Measurements from ENCODE around the gene ECM1.
A peak's percentile ranks its signal among the peaks of the same experiment; 100 is the strongest.

ECM1 gene

DNA sequence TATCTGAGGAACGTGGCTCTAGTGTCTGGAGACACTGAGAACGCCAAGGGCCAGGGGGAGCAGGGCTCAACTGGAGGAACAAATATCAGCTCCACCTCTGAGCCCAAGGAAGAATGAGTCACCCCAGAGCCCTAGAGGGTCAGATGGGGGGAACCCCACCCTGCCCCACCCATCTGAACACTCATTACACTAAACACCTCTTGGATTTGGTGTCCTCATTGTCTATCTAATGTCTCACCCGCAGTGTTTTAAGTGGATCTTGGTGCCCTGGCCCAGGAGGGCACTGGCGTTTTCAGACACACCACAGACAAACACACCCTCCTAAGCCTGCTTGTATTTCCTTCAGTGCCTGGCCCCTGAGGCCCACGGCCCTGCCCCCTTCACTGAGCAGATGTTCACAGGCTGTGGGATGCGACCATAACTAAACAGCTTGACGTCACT, 5.5 kb downstream of the ECM1 start:
- Histone ChIP-seq H3K27ac (replicated peaks) (no peak overlapping the region), H3K27me3 (ENCODE audit: insufficient read depth, poor library complexity, severe bottlenecking) (no peaks in the 10 kb centered on the region), H3K4me3 (replicated peaks; ENCODE audit: insufficient read depth, low read length) (no peak overlapping the region)
- no peak for DNase-seq (ENCODE audit: low read depth in 1 of 2, low spot score in 1 of 2)
- TF ChIP-seq, protein P1, sequence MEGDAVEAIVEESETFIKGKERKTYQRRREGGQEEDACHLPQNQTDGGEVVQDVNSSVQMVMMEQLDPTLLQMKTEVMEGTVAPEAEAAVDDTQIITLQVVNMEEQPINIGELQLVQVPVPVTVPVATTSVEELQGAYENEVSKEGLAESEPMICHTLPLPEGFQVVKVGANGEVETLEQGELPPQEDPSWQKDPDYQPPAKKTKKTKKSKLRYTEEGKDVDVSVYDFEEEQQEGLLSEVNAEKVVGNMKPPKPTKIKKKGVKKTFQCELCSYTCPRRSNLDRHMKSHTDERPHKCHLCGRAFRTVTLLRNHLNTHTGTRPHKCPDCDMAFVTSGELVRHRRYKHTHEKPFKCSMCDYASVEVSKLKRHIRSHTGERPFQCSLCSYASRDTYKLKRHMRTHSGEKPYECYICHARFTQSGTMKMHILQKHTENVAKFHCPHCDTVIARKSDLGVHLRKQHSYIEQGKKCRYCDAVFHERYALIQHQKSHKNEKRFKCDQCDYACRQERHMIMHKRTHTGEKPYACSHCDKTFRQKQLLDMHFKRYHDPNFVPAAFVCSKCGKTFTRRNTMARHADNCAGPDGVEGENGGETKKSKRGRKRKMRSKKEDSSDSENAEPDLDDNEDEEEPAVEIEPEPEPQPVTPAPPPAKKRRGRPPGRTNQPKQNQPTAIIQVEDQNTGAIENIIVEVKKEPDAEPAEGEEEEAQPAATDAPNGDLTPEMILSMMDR (IDR thresholded peaks at IDR 0.05; ENCODE audit: insufficient read depth, low read length), result no peak
- TF ChIP-seq SPI1 (IDR thresholded peaks at IDR 0.05; ENCODE audit: borderline replicate concordance, low read depth), result no peak
- TF ChIP-seq, protein P2, sequence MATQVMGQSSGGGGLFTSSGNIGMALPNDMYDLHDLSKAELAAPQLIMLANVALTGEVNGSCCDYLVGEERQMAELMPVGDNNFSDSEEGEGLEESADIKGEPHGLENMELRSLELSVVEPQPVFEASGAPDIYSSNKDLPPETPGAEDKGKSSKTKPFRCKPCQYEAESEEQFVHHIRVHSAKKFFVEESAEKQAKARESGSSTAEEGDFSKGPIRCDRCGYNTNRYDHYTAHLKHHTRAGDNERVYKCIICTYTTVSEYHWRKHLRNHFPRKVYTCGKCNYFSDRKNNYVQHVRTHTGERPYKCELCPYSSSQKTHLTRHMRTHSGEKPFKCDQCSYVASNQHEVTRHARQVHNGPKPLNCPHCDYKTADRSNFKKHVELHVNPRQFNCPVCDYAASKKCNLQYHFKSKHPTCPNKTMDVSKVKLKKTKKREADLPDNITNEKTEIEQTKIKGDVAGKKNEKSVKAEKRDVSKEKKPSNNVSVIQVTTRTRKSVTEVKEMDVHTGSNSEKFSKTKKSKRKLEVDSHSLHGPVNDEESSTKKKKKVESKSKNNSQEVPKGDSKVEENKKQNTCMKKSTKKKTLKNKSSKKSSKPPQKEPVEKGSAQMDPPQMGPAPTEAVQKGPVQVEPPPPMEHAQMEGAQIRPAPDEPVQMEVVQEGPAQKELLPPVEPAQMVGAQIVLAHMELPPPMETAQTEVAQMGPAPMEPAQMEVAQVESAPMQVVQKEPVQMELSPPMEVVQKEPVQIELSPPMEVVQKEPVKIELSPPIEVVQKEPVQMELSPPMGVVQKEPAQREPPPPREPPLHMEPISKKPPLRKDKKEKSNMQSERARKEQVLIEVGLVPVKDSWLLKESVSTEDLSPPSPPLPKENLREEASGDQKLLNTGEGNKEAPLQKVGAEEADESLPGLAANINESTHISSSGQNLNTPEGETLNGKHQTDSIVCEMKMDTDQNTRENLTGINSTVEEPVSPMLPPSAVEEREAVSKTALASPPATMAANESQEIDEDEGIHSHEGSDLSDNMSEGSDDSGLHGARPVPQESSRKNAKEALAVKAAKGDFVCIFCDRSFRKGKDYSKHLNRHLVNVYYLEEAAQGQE (IDR thresholded peaks at IDR 0.05; ENCODE audit: insufficient replicate concordance, low read depth), result no peak
- TF ChIP-seq GABPA (IDR thresholded peaks at IDR 0.05; ENCODE audit: low read depth), result no peak
- TF ChIP-seq POLR2AphosphoS5 (IDR thresholded peaks at IDR 0.05; ENCODE audit: low read depth), result no peak

DNA sequence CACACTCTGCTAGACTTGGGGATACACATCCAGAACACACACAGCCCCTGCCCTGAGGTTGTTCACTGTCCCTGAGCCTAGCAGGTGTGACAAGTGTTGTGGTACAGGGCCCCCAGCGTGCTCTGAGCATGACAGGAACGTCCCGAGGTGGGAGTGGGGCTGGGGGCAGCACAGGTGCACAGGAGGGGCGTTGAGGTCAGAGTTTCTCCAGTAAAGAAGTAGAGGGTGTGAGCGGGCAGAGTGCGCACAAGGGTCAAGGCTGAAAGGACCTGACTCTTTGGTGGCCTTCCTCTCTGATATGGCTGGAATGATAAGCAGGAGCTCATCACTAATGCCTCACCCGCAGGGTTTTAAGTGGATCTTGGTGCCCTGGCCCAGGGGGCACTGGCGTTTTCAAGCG, 6.4 kb downstream of the ECM1 start:
- no peak overlapping the region for H3K27ac ChIP-seq (replicated peaks)
- no peaks in the 10 kb centered on the region for H3K27me3 ChIP-seq (ENCODE audit: insufficient read depth, poor library complexity, severe bottlenecking)
- DNase-seq (ENCODE audit: low read depth in 1 of 2, low spot score in 1 of 2), result no peak
- H3K4me3 ChIP-seq (replicated peaks; ENCODE audit: insufficient read depth, low read length), result no peak overlapping the region
- TF ChIP-seq SPI1 (IDR thresholded peaks at IDR 0.05; ENCODE audit: borderline replicate concordance, low read depth), result no peak
- TF ChIP-seq, protein P1 (IDR thresholded peaks at IDR 0.05; ENCODE audit: insufficient read depth, low read length), result no peak
- TF ChIP-seq POLR2AphosphoS5 (IDR thresholded peaks at IDR 0.05; ENCODE audit: low read depth), result no peak
- TF ChIP-seq, protein P2 (IDR thresholded peaks at IDR 0.05; ENCODE audit: insufficient replicate concordance, low read depth), result no peak
- no peak for TF ChIP-seq GABPA (IDR thresholded peaks at IDR 0.05; ENCODE audit: low read depth)

DNA sequence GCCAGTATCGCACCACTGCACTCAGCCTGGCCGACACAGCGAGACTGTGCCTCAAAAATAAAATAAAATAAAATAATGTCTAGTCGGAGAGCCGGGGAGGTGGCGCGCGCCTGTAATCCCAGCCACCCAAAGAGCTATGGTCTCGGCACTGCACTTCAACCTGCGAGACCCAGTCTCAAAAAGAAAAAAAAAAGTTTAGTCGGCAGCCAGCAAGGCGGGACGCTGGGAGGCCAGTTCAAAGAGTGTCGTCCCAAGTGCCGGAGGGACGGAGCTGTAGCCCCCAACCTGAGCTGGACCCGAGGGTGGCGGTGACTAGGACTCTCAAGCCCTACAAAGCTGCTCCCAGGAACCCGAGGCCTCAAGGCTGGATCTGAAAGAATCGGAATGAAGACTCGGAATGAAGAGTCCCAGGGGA, 7.0 kb downstream of the ECM1 start:
- TF ChIP-seq SPI1 (IDR thresholded peaks at IDR 0.05; ENCODE audit: borderline replicate concordance, low read depth) (no peak), GABPA (IDR thresholded peaks at IDR 0.05; ENCODE audit: low read depth) (no peak)
- TF ChIP-seq, protein P2 (IDR thresholded peaks at IDR 0.05; ENCODE audit: insufficient replicate concordance, low read depth), result no peak
- TF ChIP-seq, protein P1 (IDR thresholded peaks at IDR 0.05; ENCODE audit: insufficient read depth, low read length), result no peak
- no peaks in the 10 kb centered on the region for H3K27me3 ChIP-seq (ENCODE audit: insufficient read depth, poor library complexity, severe bottlenecking)

More for the DNA sequence above, 7.0 kb downstream of the ECM1 start:
- no peak for DNase-seq (ENCODE audit: low read depth in 1 of 2, low spot score in 1 of 2)
- peak overlapping the region; percentile 61 for H3K4me3 ChIP-seq (replicated peaks; ENCODE audit: insufficient read depth, low read length)
- H3K27ac ChIP-seq (replicated peaks), result peak overlapping the region; percentile 22; the same call in 1 of the 2 replicates
